ENCODE measurements around the gene OOSP1.
"Not testable (repeated sequence)": the region's sequence is repeated elsewhere in the genome, so short reads cannot be mapped to it uniquely, and the experiment has no call there.

DNA sequence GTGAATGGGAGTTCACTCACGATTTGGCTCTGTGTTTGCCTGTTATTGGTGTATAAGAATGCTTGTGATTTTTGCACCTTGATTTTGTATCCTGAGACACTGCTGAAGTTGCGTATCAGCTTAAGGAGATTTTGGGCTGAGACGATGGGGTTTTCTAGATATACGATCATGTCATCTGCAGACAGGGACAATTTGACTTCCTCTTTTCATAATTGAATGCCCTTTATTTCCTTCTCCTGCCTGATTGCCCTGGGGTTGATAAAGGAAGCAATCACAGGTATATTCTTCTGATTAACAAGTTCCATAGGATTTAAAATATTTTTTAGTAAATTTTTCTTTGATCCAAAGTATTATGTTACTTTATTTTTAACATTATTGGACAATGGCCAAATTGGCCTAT, 43.8 kb downstream of the OOSP1 start:
- TF ChIP-seq, protein P1, sequence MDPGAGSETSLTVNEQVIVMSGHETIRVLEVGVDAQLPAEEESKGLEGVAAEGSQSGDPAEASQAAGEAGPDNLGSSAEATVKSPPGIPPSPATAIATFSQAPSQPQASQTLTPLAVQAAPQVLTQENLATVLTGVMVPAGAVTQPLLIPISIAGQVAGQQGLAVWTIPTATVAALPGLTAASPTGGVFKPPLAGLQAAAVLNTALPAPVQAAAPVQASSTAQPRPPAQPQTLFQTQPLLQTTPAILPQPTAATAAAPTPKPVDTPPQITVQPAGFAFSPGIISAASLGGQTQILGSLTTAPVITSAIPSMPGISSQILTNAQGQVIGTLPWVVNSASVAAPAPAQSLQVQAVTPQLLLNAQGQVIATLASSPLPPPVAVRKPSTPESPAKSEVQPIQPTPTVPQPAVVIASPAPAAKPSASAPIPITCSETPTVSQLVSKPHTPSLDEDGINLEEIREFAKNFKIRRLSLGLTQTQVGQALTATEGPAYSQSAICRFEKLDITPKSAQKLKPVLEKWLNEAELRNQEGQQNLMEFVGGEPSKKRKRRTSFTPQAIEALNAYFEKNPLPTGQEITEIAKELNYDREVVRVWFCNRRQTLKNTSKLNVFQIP (CRISPR knock-in tag; IDR thresholded peaks at IDR 0.05; ENCODE audit: borderline replicate concordance, low read depth): not testable (repeated sequence)
- TF ChIP-seq, protein P2, sequence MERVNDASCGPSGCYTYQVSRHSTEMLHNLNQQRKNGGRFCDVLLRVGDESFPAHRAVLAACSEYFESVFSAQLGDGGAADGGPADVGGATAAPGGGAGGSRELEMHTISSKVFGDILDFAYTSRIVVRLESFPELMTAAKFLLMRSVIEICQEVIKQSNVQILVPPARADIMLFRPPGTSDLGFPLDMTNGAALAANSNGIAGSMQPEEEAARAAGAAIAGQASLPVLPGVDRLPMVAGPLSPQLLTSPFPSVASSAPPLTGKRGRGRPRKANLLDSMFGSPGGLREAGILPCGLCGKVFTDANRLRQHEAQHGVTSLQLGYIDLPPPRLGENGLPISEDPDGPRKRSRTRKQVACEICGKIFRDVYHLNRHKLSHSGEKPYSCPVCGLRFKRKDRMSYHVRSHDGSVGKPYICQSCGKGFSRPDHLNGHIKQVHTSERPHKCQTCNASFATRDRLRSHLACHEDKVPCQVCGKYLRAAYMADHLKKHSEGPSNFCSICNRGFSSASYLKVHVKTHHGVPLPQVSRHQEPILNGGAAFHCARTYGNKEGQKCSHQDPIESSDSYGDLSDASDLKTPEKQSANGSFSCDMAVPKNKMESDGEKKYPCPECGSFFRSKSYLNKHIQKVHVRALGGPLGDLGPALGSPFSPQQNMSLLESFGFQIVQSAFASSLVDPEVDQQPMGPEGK (CRISPR knock-in tag; IDR thresholded peaks at IDR 0.05; ENCODE audit: borderline replicate concordance): not testable (repeated sequence)
- not testable (repeated sequence) for TF ChIP-seq ARNTL (CRISPR knock-in tag; IDR thresholded peaks at IDR 0.05; ENCODE audit: borderline replicate concordance, low read depth)

Measured in SK-N-SH treated with all-trans-retinoic acid at 6 μM for 48 hours (cell line).